HUDEP-2 (cell line): ENCODE results near the gene SLC4A3.
A peak's percentile ranks its signal among the peaks of the same experiment; 100 is the strongest.

Experiments
- DNase-seq, 76 experiments: peaks; one replicate each; lab custom pipeline; 2025; ENCODE audit not compliant: unreplicated experiment in 76 of 76; lab: John Stamatoyannopoulos, UW

Gene SLC4A3

GRCh38 chr2:219627103-219628100, at the start of gene SLC4A3:
Gene SLC4A3, plus strand, starts transcription at chr2:219627630. Its CDS starts 363 bp downstream, at chr2:219627993.
- no peak for DNase-seq

- DNase-seq = no peak
These were observed 48.4 kb upstream of the SLC4A3 start for GRCh38 chr2:219578811-219579613.

- DNase-seq = no peak
These were observed 46.1 kb upstream of the SLC4A3 start for GRCh38 chr2:219581346-219581745.

GRCh38 chr2:219591091-219591490, 36.3 kb upstream of the SLC4A3 start:
- DNase-seq = no peak

- no peak for DNase-seq
These were observed 34.7 kb upstream of the SLC4A3 start for GRCh38 chr2:219592736-219593135.

- DNase-seq = no peak
These were observed 34.3 kb upstream of the SLC4A3 start for GRCh38 chr2:219593154-219593553.

- peak in 41 of 76 experiments; percentile 1 to 73 (median 15) for DNase-seq
These were observed 32.2 kb upstream of the SLC4A3 start for GRCh38 chr2:219595256-219595655.

- DNase-seq = peak in 1 of 76 experiments; percentile 7
These were observed 30.4 kb upstream of the SLC4A3 start for GRCh38 chr2:219596954-219597551.

GRCh38 chr2:219597552-219598307, 29.7 kb upstream of the SLC4A3 start, which contains the start of gene STK11IP:
Gene STK11IP, plus strand, starts transcription at chr2:219597857. Its CDS starts 263 bp downstream, at chr2:219598120.
- DNase-seq = peak in 75 of 76 experiments; percentile 14 to 97 (median 90)

GRCh38 chr2:219598308-219599078, 28.9 kb upstream of the SLC4A3 start:
- DNase-seq = no peak

- DNase-seq = no peak
These were observed 23.7 kb upstream of the SLC4A3 start for GRCh38 chr2:219603771-219604170.

- no peak for DNase-seq
These were observed 21.8 kb upstream of the SLC4A3 start for GRCh38 chr2:219605607-219605954.

GRCh38 chr2:219607931-219608330, 19.5 kb upstream of the SLC4A3 start:
- DNase-seq = no peak

- DNase-seq = no peak
These were observed 18.9 kb upstream of the SLC4A3 start for GRCh38 chr2:219608399-219608964.

- no peak for DNase-seq
These were observed 18.2 kb upstream of the SLC4A3 start for GRCh38 chr2:219609149-219609750.

GRCh38 chr2:219611306-219611705, 16.1 kb upstream of the SLC4A3 start:
- DNase-seq = no peak

- DNase-seq = no peak
These were observed 15.4 kb upstream of the SLC4A3 start for GRCh38 chr2:219611866-219612576.
